IMR-90 (cell line): ENCODE results near the gene BSND. TPM values are rescaled to one million over a fixed set of nuclear protein-coding genes. Genes with fewer than 3 reads are reported as not detected.

Experiments
- ATAC-seq: fragments of 200-7000 bp; cut with Tn5 transposase; 2 replicates; pipeline ENCODE4 v1.9.1; 2020; ENCODE audit warnings: low read depth, mild to moderate bottlenecking, moderate library complexity
- BruUV-seq: library from RNA; stranded (reverse); fragments of 400-500 nt; replicated peaks from 2 replicates; lab custom pipeline; 2021; lab: Mats Ljungman, UMichigan
- CTCF ChIA-PET: fragments of 300-600 bp; formaldehyde crosslinking; extraction: SDS; loops from one replicate; lab custom pipeline; 2021; ENCODE audit warnings: antibody characterized with exemption; lab: Yijun Ruan, JAX
- POLR2A ChIA-PET: fragments of 300-600 bp; sonication (Branson Sonifier 250); formaldehyde crosslinking; loops from one replicate; lab custom pipeline; 2022; ENCODE audit warnings: antibody characterized with exemption; ENCODE audit not compliant: unreplicated experiment; lab: Charles Lee
- DNase-seq: peaks from one replicate; pipeline ENCODE4 v3.0.0; 2013
- H2AFZ ChIP-seq: replicated peaks from 2 replicates; pipeline ENCODE3; 2013; ENCODE audit warnings: low read length, mild to moderate bottlenecking; ENCODE audit not compliant: poor library complexity
- H2AK5ac ChIP-seq: 2 replicates; pipeline ENCODE4 v1.6.1; 2013; ENCODE audit warnings: low read depth, low read length, inconsistent platforms
- H2AK9ac ChIP-seq: replicated peaks from 2 replicates; pipeline ENCODE3; 2013; ENCODE audit warnings: mild to moderate bottlenecking, low read depth, low read length, moderate library complexity; ENCODE audit not compliant: poor library complexity
- H2BK120ac ChIP-seq: 2 replicates; pipeline ENCODE4 v1.6.1; 2013; ENCODE audit warnings: low read depth, low read length, inconsistent platforms
- H2BK15ac ChIP-seq: 3 replicates; pipeline ENCODE4 v1.6.1; 2013; ENCODE audit warnings: low read depth, low read length, inconsistent platforms
- H2BK20ac ChIP-seq: 2 replicates; pipeline ENCODE4 v1.6.1; 2013; ENCODE audit warnings: low read depth, mild to moderate bottlenecking, inconsistent platforms, low read length, moderate library complexity
- H2BK5ac ChIP-seq: 2 replicates; pipeline ENCODE4 v1.6.1; 2013; ENCODE audit warnings: mild to moderate bottlenecking, low read depth, low read length, inconsistent platforms; ENCODE audit not compliant: poor library complexity, severe bottlenecking
- H3K14ac ChIP-seq: replicated peaks from 2 replicates; pipeline ENCODE4 v1.6.1; 2013; ENCODE audit warnings: low read depth, low read length, inconsistent platforms
- H3K18ac ChIP-seq: 2 replicates; pipeline ENCODE4 v1.6.1; 2013; ENCODE audit warnings: low read depth, low read length, control low read depth
- H3K23ac ChIP-seq: 2 replicates; pipeline ENCODE4 v1.6.1; 2013; ENCODE audit warnings: low read depth, low read length, inconsistent platforms
- H3K27ac ChIP-seq: 2 replicates; pipeline ENCODE4 v1.5.1; 2013; ENCODE audit warnings: mild to moderate bottlenecking, control low read depth, low read length; ENCODE audit not compliant: insufficient read depth
- H3K27me3 ChIP-seq: 2 replicates; pipeline ENCODE4 v1.6.1; 2013; ENCODE audit warnings: low read length; ENCODE audit not compliant: control insufficient read depth, insufficient read depth
- H3K36me3 ChIP-seq: 2 replicates; pipeline ENCODE4 v1.6.1; 2013; ENCODE audit warnings: low read length, mixed read lengths; ENCODE audit not compliant: control insufficient read depth, insufficient read depth
- H3K4ac ChIP-seq: 2 replicates; pipeline ENCODE4 v1.6.1; 2013; ENCODE audit warnings: low read depth, low read length, inconsistent platforms
- H3K4me1 ChIP-seq: 2 replicates; pipeline ENCODE4 v1.6.1; 2013; ENCODE audit warnings: low read length, mixed read lengths; ENCODE audit not compliant: control insufficient read depth, insufficient read depth
- H3K4me2 ChIP-seq: 2 replicates; pipeline ENCODE4 v1.6.1; 2013; ENCODE audit warnings: low read depth, mild to moderate bottlenecking, control low read depth, low read length, moderate library complexity
- H3K4me3 ChIP-seq: 2 replicates; pipeline ENCODE4 v1.5.1; 2013; ENCODE audit warnings: low read depth, mild to moderate bottlenecking, control low read depth, low read length, moderate library complexity; ENCODE audit not compliant: insufficient read depth
- H3K56ac ChIP-seq: 2 replicates; pipeline ENCODE4 v1.6.1; 2013; ENCODE audit warnings: low read length, inconsistent platforms; ENCODE audit not compliant: insufficient read depth; ENCODE audit errors: extremely low read depth
- H3K79me1 ChIP-seq, 2 experiments: 2 replicates each; pipeline ENCODE4 v1.6.1; 2013; ENCODE audit warnings: low read length in 2 of 2, inconsistent platforms in 1 of 2, low read depth in 1 of 2
- H3K9ac ChIP-seq: 2 replicates; pipeline ENCODE4 v1.6.1; 2013; ENCODE audit warnings: low read depth, low read length, control low read depth
- H3K9me1 ChIP-seq: 2 replicates; pipeline ENCODE4 v1.6.1; 2013; ENCODE audit warnings: low read length, inconsistent platforms; ENCODE audit not compliant: insufficient read depth
- H3K9me3 ChIP-seq: 2 replicates; pipeline ENCODE4 v1.6.1; 2013; ENCODE audit warnings: low read length; ENCODE audit not compliant: control insufficient read depth, insufficient read depth
- H4K20me1 ChIP-seq: 2 replicates; pipeline ENCODE4 v1.6.1; 2013; ENCODE audit warnings: low read length, inconsistent platforms; ENCODE audit not compliant: insufficient read depth
- H4K5ac ChIP-seq: 2 replicates; pipeline ENCODE4 v1.6.1; 2013; ENCODE audit warnings: mild to moderate bottlenecking, low read depth, low read length, control low read depth
- H4K8ac ChIP-seq, 2 experiments: 2 replicates each; pipeline ENCODE4 v1.6.1; 2013; ENCODE audit warnings: low read depth in 2 of 2, low read length in 2 of 2, control low read depth in 1 of 2, inconsistent platforms in 1 of 2
- H4K91ac ChIP-seq: 2 replicates; pipeline ENCODE4 v1.6.1; 2013; ENCODE audit warnings: low read depth, low read length, inconsistent platforms; ENCODE audit not compliant: insufficient read depth
- CEBPB ChIP-seq: IDR thresholded peaks from 2 replicates; pipeline ENCODE4 v1.6.1; 2012; ENCODE audit warnings: low read depth, low read length, improper control_type of control experiment
- RCOR1 ChIP-seq: IDR thresholded peaks from 2 replicates; pipeline ENCODE4 v1.6.1; 2012; ENCODE audit warnings: mild to moderate bottlenecking, low read length, improper control_type of control experiment; ENCODE audit not compliant: insufficient replicate concordance
- WGBS, 2 experiments: methylation state at CpG; one replicate each; pipeline versions ENCODE4 v1.1.5 to v1.1.7; 2013; ENCODE audit warnings: missing lambda C conversion rate in 2 of 2; ENCODE audit not compliant: insufficient read length in 1 of 2; ENCODE audit errors: extremely low coverage in 2 of 2; 5-methylcytosine and 5-hydroxymethylcytosine counted together
- dilution Hi-C: fragments of 300-500 bp; cut with HindIII; formaldehyde crosslinking; loops from one replicate; pipeline ENCODE4 v1.14.3; 2018; ENCODE audit warnings: low sequenced_read_pairs; ENCODE audit not compliant: unreplicated experiment
- in situ Hi-C: fragments of 300-500 bp; cut with MboI; formaldehyde crosslinking; loops from 3 replicates; pipeline ENCODE4 v1.14.3; 2019; ENCODE audit warnings: low sequenced_read_pairs, inconsistent platforms, mixed read lengths
- intact Hi-C: fragments of 100-400 bp; cut with micrococcal nuclease; formaldehyde crosslinking; loops from 2 replicates; pipeline ENCODE4 v1.10.0; 2022
- polyA plus RNA-seq, 3 experiments: library from polyadenylated mRNA; depleted of rRNA; stranded (reverse); fragments of >200 nt; gene quantifications; 2 replicates each; pipeline ENCODE4 v1.2.3, GENCODE V29; 2012; ENCODE audit warnings: low replicate concordance in 1 of 3
- total RNA-seq: library from RNA; depleted of rRNA; stranded (reverse); fragments of >200 nt; gene quantifications from 2 replicates; pipeline ENCODE4 v1.2.3, GENCODE V29; 2012

The BSND gene
- total and polyA plus RNA-seq, 2 of the 4 experiments (the other 2 are of a cell fraction), result not detected

GRCh38 chr1:55040933-55041494, 42.3 kb downstream of the BSND start:
- Histone ChIP-seq H2BK15ac (no peak overlapping the region), H4K91ac (no peak overlapping the region), H4K8ac (no peak overlapping the region), H4K5ac (no peak overlapping the region), H2AK5ac (no peak overlapping the region), H3K9me3 (no peaks in the 10 kb centered on the region), H3K9me1 (0 out of 2 replicates have a peak, but pooled peaks cover 3% of the 10 kb centered on the region), H3K27ac (no peak overlapping the region), H3K79me1 (no peaks in the 10 kb centered on the region), H3K18ac (no peak overlapping the region), H4K20me1 (0 out of 2 replicates have a peak, but pooled peaks cover 4% of the 10 kb centered on the region), H2BK20ac (no peak overlapping the region), H2AK9ac (peak overlapping the region; percentile 9), H3K14ac (no peak overlapping the region), H3K4me1 (peaks cover 2% of the 10 kb centered on the region; the same call in 1 of the 2 replicates), H3K56ac (no peak overlapping the region), H3K27me3 (peaks cover 82% of the 10 kb centered on the region), H3K9ac (no peak overlapping the region), H3K4me2 (no peak overlapping the region), H2AFZ (no peak overlapping the region), H2BK5ac (no peak overlapping the region), H3K4ac (no peak overlapping the region), H3K23ac (no peak overlapping the region), H3K36me3 (no peaks in the 10 kb centered on the region), H2BK120ac (no peak overlapping the region), H3K4me3 (no peak overlapping the region)
- POLR2A ChIA-PET, result no interaction called here
- dilution Hi-C loops, result no loop called here
- no peak for TF ChIP-seq CEBPB
- TF ChIP-seq RCOR1, result no peak
- WGBS, 2 experiments, result no CpG with 5 or more reads among the region's 5 CpGs
- BruUV-seq, result no TSS peak
- intact Hi-C loops, result no loop called here
- DNase-seq (no peak), ATAC-seq (no peak)
- in situ Hi-C loops, result no loop called here
- CTCF ChIA-PET, result no interaction called here
